ENCODE measurements around the gene BDH1. TPM values are rescaled to one million over a fixed set of nuclear protein-coding genes. Genes with fewer than 3 reads are reported as not detected.

BDH1 gene
- total and polyA plus RNA-seq, 2 of the 13 experiments (the other 11 are each of a cell fraction or from before 2014, with no cell fraction given) = 21.2 to 71.9 TPM

- TF ChIP-seq SNAPC4 (CRISPR knock-in tag; IDR thresholded peaks at IDR 0.05) (no peak), ZBTB44 (CRISPR knock-in tag; IDR thresholded peaks at IDR 0.05) (no peak), ZNF513 (CRISPR knock-in tag; conservative IDR thresholded peaks at IDR 0.05) (no peak), ERF (CRISPR knock-in tag; IDR thresholded peaks at IDR 0.05) (no peak), ZBTB34 (CRISPR knock-in tag; IDR thresholded peaks at IDR 0.05) (0 out of 2 replicates have a peak, but pooled peaks have one; percentile 60), ZNF569 (CRISPR knock-in tag; IDR thresholded peaks at IDR 0.05; ENCODE audit: borderline replicate concordance) (no peak), ZNF451 (CRISPR knock-in tag; IDR thresholded peaks at IDR 0.05) (no peak), ZNF709 (CRISPR knock-in tag; IDR thresholded peaks at IDR 0.05) (no peak), CENPX (CRISPR knock-in tag; IDR thresholded peaks at IDR 0.05) (no peak), ZNF790 (CRISPR knock-in tag; IDR thresholded peaks at IDR 0.05; ENCODE audit: borderline replicate concordance) (no peak), RAD21 (CRISPR knock-in tag; IDR thresholded peaks at IDR 0.05) (no peak), MLXIP (CRISPR knock-in tag; IDR thresholded peaks at IDR 0.05; ENCODE audit: borderline replicate concordance) (no peak), ZNF20 (CRISPR knock-in tag; IDR thresholded peaks at IDR 0.05) (no peak), BHLHE40 (IDR thresholded peaks at IDR 0.05; ENCODE audit: low read length) (no peak), ESRRA (CRISPR knock-in tag; IDR thresholded peaks at IDR 0.05; ENCODE audit: low read depth) (peak; percentile 68; the same call in 1 of the 2 replicates), GPN1 (CRISPR knock-in tag; IDR thresholded peaks at IDR 0.05; ENCODE audit: borderline replicate concordance) (no peak)
Observed at GRCh38 chr3:197472151-197472550, 83.6 kb downstream of the BDH1 start (continued).
